ENCODE measurements around the gene HOXA4.

Gene HOXA4

DNA sequence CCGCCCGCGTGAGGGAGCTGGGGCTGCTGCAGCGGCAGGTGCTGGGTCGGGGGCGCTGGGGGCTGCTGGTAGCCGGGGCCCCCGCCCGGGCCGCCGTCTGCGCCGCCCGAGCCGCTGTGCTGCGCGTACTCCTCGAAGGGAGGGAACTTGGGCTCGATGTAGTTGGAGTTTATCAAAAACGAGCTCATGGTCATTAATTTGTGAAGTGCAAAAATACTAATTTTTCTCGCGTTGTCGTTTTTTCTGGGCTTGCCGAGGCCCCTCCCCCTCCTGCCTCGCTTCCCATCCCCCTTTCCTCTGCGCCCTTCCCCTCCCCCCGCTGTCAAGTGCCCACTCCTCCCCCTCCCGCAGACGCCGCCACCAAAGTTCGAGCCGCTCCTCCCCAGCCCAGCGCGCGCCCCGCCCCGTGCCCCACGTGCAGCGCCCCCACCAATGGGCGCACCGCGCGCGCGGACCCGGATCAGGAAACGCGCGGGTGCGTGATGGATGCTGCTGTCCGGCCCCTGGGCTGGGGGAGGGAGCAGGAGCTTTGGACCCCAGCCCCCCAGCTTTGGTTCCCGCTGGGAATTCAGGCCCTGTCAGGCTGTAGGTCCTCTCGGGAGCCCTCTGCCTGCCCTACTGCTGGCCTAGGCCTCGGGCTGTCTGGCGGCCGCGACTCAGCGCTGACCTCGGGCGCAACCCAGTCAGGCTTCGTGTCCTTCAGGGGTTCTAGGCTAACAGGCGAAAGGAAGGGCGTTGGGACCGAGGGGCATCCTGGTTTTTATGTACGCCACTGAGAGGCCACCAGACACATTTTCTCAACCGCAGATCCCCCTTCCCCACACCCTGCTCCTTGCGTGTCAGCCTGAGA is at the start of gene HOXA4:
TSS of gene HOXA4 (minus strand) at position 218 of the 850 bp plus-strand sequence. CDS start at position 194, 24 bp downstream.
- DNase-seq: peak; percentile 62
- Mint-ChIP-seq H3K27me3 (peaks cover 44% of the 10 kb centered on the region), H3K4me1 (peaks cover 16% of the 10 kb centered on the region), H3K9me3 (no peaks in the 10 kb centered on the region), H3K4me3 (peak within 1 kb of the TSS; percentile 43), H3K36me3 (no peaks in the 10 kb centered on the region), H3K27ac (no peak within 1 kb of the TSS)
- CTCF ChIA-PET: no interaction called here

DNA sequence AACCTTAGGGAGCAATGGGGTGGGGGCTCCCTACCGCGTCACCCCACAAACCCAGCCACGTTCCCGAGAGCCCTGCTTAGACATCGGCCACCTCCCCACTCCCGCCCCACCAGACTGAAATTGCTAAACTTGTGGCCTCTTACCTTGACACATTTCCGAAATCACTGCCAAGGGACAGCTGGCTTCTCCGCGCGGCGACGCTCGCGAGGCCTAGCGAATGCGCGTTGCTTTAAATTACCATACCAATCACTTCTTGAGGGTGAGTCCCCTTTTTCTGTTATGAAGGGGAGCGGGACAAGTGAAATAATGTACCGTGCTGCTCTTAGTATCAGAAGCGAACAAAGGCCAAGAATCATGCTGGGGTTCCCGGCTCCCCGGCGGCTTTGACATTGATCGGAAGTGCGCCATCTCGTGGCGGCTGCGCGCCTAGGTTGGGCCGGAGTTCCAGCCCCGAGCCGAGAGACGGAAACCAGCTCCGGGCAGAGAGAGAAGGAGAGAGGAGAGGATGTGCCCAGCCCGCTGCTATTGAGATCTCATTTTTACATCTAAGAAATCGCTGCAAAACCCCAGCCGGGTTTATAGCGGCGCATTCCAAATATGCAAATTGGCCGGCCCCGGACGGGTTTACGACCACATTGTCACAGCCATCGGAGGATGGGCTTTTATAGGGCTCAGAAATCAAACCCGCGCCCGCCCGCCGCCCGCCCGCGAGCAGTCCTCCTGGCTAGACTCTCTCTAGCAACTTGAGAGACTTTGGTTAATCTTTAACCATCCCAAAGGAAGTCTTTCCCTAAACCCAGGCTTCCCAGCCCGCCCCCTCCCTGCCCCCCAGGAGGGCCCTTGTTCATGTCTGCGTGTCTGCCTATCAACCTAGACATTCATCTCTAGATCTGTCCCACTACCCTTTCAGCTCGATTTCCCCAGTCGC is 49.2 kb upstream of the HOXA4 start:
- Mint-ChIP-seq H3K36me3 (peaks cover 2% of the 10 kb centered on the region), H3K4me3 (no peak overlapping the region), H3K4me1 (peaks cover 8% of the 10 kb centered on the region), H3K27me3 (peaks cover 99% of the 10 kb centered on the region), H3K27ac (peak overlapping the region; percentile 65), H3K9me3 (no peaks in the 10 kb centered on the region)
- peak; percentile 62 for DNase-seq
- CTCF ChIA-PET: interaction anchor here (0.7 to 2.4 kb wide), 10 partner anchors 10 to 58 kb away, joined by 3 to 12 read pairs (median 4); no protein-coding TSS in a partner anchor

DNA sequence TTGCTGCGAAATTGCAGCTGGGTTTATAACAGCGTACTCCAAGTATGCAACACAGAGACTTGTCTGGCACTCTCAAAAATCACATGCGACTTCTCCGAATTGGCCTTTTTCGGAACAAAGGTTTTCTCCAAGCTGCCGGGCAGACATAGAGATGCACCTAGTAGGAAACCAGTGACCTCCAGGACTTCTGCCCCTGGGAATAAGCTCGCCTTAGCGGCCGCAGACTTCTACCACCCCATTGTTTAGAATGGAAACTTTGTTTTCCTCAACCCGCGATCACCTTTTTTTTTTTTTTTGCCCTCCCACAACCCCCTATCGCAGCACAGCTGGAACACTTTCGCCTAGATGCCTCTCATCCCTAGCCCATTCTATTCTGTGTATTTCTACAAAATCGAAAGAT is 48.5 kb upstream of the HOXA4 start:
- Mint-ChIP-seq H3K36me3 (peaks cover 2% of the 10 kb centered on the region), H3K4me1 (peaks cover 8% of the 10 kb centered on the region), H3K9me3 (no peaks in the 10 kb centered on the region), H3K27ac (peak overlapping the region; percentile 65), H3K4me3 (no peak overlapping the region), H3K27me3 (peaks cover 99% of the 10 kb centered on the region)
- DNase-seq: peak; percentile 9
- CTCF ChIA-PET: interaction anchor here (0.6 to 2.4 kb wide), 9 partner anchors 11 to 711 kb away, joined by 3 to 12 read pairs (median 4); no protein-coding TSS in a partner anchor

DNA sequence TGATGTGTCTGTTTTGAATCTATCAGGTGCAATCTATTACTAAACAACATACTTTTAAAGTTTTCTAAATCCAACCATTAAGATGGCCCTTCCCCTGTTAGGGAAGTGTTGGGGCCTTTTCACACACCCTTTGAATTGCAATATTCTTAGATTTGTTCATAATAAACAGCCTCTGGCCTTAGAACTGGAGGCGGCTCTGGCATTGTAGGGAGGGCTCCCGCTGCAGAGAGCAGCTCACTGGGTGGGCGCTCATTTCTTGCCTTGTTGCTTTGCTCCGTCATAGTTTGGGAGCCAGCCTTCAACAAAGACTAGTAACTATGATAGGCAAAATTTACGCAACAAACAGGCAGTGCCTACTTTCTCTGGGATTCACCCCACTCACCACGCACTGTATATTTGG is 47.8 kb upstream of the HOXA4 start:
- H3K27me3 Mint-ChIP-seq: peaks cover 98% of the 10 kb centered on the region
- peaks cover 8% of the 10 kb centered on the region for H3K4me1 Mint-ChIP-seq
- DNase-seq: no peak
- H3K27ac Mint-ChIP-seq: no peak overlapping the region
- H3K4me3 Mint-ChIP-seq: no peak overlapping the region
- CTCF ChIA-PET: interaction anchor here (1.5 to 2.4 kb wide), 5 partner anchors 12 to 33 kb away, joined by 3 to 12 read pairs (median 6); no protein-coding TSS in a partner anchor
- no peaks in the 10 kb centered on the region for H3K9me3 Mint-ChIP-seq
- H3K36me3 Mint-ChIP-seq: peaks cover 2% of the 10 kb centered on the region

DNA sequence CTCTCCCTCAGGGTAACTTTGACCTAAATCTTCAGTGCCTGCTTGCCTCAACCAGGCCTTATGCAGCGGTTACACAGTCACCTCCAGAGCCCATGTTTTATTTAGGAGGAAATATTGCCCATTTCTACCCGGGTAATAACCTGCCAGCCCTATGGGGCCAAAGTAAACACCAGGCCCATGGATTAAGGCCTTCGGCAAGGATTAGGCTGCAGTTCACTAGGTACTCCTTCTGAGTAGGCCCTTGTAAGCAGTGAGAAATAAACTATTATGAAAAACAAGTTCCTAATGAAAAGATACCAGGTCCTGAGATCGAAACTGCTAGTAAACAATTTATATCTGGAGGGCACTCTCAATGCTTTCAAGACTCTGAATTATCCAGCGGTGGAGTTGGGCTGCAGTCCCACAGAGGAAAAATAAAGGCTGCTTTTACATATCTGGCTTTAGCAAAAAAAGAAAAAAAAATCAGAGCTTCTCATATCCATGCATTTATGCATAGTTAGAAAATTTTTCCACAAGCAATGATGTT is 47.3 kb upstream of the HOXA4 start:
- CTCF ChIA-PET: interaction anchor here (1.6 to 2.4 kb wide), 4 partner anchors 12 to 18 kb away, joined by 6 to 12 read pairs (median 8); no protein-coding TSS in a partner anchor
- Mint-ChIP-seq H3K27ac (no peak overlapping the region), H3K4me3 (no peak overlapping the region), H3K27me3 (peaks cover 98% of the 10 kb centered on the region), H3K36me3 (peaks cover 3% of the 10 kb centered on the region), H3K9me3 (no peaks in the 10 kb centered on the region), H3K4me1 (peaks cover 8% of the 10 kb centered on the region)
- no peak for DNase-seq

DNA sequence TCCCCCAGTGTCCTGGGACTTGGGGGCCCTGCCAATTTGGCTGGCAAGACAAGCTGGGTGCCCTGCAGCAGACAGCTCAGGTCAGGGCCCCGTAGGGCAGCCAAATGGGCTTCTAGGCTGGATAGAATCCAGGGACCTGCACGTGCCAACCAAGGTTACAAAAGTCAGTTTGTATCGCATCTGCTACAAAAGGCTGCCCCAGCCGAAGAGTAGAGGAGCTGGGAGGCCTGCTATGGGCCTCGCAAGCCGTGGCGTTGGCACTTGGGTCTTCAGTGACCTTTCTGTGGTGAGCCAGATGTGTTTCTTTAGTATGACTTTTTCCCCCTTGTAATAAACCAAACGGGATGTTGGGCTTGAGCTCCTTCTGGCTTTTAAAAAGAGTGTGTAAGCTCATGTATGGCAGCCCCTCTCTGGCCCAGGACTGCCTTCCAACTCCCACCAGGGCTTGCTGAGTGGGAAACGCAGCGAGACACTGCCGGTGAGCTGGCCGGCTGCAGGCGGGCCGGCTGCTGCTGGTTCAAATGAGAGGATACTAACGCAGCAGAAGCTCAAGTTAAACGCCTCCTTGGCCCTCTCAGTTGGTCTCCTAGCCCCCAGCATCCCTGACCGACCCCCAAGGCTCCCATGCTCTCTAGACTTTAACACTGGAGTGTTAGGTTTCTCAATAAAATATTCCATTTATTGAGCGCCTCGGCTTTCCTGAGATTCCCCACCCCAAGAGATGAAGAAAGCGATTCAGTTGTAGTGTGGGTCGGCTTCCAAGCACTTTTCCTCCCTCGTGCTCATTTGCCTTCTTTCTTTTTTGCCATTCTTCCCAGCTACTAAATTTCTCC is 46.6 kb upstream of the HOXA4 start:
- peaks cover 8% of the 10 kb centered on the region for H3K4me1 Mint-ChIP-seq
- H3K36me3 Mint-ChIP-seq: peaks cover 5% of the 10 kb centered on the region
- H3K4me3 Mint-ChIP-seq: no peak overlapping the region
- H3K27ac Mint-ChIP-seq: no peak overlapping the region
- DNase-seq: peak; percentile 7
- peaks cover 98% of the 10 kb centered on the region for H3K27me3 Mint-ChIP-seq
- no peaks in the 10 kb centered on the region for H3K9me3 Mint-ChIP-seq
- CTCF ChIA-PET: interaction anchor here (1.4 to 2.2 kb wide), 2 partner anchors 16 to 19 kb away, joined by 3 to 8 read pairs; no protein-coding TSS in a partner anchor

DNA sequence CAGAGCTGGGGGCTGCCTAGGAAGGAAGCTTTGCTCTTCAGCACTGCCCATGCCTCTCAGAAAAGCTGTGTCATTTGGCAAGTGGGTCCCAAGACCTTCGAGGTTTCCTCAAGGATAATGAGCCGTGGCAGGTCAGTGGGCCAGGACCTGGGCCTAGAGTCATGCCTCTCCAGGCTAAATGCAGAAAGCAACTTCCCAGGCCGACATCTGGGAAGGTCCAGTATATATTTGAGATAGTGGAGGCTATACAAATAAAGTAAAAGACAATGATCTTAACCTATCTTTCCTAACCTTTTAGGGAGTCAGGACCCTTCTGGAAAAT is 45.9 kb upstream of the HOXA4 start:
- CTCF ChIA-PET: interaction anchor here (1.4 to 2.2 kb wide), 2 partner anchors 15 to 20 kb away, joined by 3 to 8 read pairs; no protein-coding TSS in a partner anchor
- peaks cover 11% of the 10 kb centered on the region for H3K4me1 Mint-ChIP-seq
- H3K9me3 Mint-ChIP-seq: no peaks in the 10 kb centered on the region
- H3K36me3 Mint-ChIP-seq: peaks cover 8% of the 10 kb centered on the region
- no peak overlapping the region for H3K4me3 Mint-ChIP-seq
- H3K27ac Mint-ChIP-seq: no peak overlapping the region
- H3K27me3 Mint-ChIP-seq: peaks cover 98% of the 10 kb centered on the region
- no peak for DNase-seq

DNA sequence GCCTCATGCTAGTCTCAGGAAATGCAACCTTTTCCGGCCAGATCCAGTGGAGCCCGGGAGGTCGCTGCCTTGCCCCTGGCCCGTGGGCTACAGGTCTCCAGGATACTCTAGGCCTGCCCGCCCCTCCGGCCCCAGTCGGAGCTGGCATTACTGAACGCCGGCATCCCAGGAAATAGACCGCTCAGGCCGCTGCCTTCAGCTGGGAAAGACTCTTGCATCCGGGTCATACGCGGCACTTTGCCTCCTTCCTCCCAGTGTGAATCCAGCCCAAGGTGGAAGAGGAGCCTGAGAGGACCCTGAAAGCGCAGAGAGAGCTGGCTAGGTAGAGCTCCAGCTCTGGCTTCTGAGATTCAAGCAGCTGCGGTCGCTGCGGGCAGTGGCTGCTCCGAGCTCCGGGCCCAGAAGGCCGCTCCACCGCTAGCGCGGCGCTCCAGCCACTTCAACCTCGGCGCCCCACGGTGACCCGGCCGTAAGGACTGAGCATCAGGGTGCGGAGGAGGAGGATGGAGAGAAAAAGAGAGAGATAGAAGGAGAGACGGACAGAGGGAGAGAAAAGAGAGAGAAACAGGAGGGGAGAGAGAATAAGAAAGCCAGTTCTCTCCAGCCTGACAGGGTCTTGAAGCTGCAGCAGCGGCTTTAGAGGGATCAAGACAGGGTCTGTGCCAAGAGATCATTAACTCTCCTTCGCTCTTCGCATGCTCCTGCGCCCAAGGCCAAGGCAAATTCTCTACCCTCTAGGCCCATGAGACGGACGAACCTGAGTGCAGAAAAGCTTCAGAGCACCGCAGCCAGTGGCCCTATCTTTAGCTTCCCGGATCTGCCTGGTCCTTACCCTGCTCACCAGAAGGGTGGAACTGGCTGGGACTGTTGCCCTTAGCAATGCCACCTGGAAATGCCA is 45.3 kb upstream of the HOXA4 start:
- H3K27me3 Mint-ChIP-seq: peaks cover 98% of the 10 kb centered on the region
- peak; percentile 10 for DNase-seq
- no peak overlapping the region for H3K4me3 Mint-ChIP-seq
- peaks cover 12% of the 10 kb centered on the region for H3K4me1 Mint-ChIP-seq
- peaks cover 8% of the 10 kb centered on the region for H3K36me3 Mint-ChIP-seq
- no peak overlapping the region for H3K27ac Mint-ChIP-seq
- CTCF ChIA-PET: interaction anchor here (1.4 to 2.2 kb wide), 2 partner anchors 14 to 20 kb away, joined by 3 to 8 read pairs; no protein-coding TSS in a partner anchor
- H3K9me3 Mint-ChIP-seq: no peaks in the 10 kb centered on the region

DNA sequence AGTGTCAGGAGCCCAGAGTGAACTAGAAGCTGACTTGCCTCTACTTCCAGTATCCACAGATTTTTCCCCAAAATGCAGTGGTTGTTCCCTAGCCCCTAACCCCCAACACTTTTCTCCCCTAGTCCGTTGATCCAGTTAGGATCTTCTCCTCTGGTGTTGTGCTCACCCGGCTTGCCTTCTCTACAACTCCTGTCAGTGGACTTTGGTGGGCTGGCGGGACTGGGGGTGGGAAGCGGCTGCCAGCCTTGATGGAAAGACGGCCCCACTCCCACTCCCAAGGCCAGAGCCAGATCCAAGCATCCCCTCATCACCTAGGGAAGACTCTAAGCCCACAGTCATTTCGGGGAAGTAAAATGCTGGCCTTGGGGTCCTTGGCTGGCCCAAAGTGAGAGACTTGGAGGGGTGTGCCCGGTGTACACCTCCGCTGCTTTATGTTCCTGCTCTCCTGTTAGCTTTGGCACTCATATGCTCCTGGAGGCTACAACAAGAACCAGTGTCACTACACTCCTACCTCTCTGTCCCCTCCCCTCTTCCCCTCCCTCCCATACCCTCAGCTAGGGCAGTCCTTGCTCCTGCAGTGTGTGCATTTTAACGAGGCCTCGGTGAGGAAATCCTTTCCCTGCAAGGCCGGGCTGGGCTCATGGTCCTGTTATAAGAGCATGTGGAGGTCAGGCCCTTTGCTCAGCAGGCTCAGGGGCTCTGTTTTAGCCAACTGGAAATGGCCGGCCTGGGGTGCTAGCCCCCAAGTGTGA is 44.5 kb upstream of the HOXA4 start:
- peaks cover 8% of the 10 kb centered on the region for H3K36me3 Mint-ChIP-seq
- peak overlapping the region; percentile 83 for H3K27ac Mint-ChIP-seq
- no peaks in the 10 kb centered on the region for H3K9me3 Mint-ChIP-seq
- H3K4me1 Mint-ChIP-seq: peaks cover 10% of the 10 kb centered on the region
- CTCF ChIA-PET: no interaction called here
- DNase-seq: peak; percentile 8
- peaks cover 97% of the 10 kb centered on the region for H3K27me3 Mint-ChIP-seq
- H3K4me3 Mint-ChIP-seq: no peak overlapping the region

DNA sequence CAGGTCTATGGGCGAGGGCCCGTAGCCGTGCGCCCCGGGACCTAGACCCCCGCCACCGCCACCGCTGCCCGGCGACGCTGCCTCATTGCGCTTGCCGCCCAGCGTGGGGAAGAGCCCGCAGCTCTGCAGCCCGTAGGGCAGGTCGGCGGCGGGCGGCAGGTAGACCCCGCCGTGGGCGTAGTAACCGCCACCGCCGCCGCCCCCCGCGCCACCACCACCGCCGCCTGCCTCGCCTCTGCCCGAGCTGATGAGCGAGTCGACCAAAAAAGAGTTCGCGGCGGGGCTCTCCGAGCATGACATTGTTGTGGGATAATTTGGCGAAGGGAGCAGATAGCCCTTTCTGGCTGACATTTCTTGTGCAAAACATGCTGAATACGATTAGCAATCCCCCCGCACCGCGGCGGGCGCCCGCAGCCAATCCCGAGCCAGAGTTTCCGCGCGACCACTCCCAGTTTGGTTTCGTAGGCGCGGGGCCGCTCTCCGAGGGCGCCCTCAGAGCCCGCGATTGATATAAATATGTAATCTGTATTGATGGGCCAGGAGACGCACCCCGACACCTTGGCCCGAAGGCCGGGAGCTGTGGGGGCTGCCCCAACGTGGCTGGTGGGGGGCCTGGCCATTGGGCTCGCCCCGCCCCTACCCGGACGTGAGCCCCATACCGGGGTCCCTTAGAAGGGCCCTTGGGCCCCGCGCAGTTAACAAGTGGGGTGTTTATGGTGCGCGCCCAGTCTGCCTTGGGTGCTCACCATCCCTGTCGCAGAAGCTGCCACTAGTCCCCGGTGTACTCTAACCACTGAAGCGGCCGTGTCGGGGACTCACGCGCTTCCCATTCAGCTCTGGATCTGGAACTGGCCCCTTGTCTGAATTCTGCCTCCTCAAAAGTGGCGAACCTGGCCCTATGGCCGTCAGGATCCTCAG is 43.7 kb upstream of the HOXA4 start, which contains the start of gene HOXA10:
TSS of gene HOXA10 (minus strand) at position 365 of the 918 bp plus-strand sequence. CDS start at position 351, 14 bp downstream.
- H3K4me1 Mint-ChIP-seq: peaks cover 6% of the 10 kb centered on the region
- no peak within 1 kb of the TSS for H3K4me3 Mint-ChIP-seq
- H3K27me3 Mint-ChIP-seq: peaks cover 97% of the 10 kb centered on the region
- H3K36me3 Mint-ChIP-seq: peaks cover 8% of the 10 kb centered on the region
- peak; percentile 14 for DNase-seq
- no peaks in the 10 kb centered on the region for H3K9me3 Mint-ChIP-seq
- CTCF ChIA-PET: no interaction called here
- peak within 1 kb of the TSS; percentile 83 for H3K27ac Mint-ChIP-seq

DNA sequence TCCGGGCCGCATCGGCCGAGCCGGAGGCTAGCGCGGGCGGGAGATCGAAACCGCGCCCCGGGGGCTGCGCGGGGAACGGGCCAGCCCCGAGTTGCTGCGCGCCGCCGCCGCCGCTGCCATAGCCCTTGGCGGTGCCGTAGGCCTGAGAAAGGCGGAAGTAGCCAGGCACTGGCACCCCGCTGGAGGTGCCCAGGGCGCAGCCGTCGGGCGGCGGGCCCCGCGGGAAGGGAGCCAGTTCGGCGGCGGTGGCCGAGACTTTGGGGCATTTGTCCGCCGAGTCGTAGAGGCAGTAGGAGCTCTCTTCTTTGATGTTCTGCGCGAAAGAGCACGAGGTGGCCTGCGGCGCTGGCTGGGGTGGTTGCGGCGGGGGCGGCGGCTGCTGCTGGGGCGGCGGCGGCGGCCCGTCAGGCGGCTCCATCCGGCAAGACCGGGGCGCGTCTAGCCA is 43.0 kb upstream of the HOXA4 start:
- DNase-seq: peak; percentile 21
- Mint-ChIP-seq H3K9me3 (no peaks in the 10 kb centered on the region), H3K27me3 (peaks cover 98% of the 10 kb centered on the region), H3K4me3 (no peak overlapping the region), H3K36me3 (peaks cover 8% of the 10 kb centered on the region), H3K4me1 (peaks cover 10% of the 10 kb centered on the region), H3K27ac (no peak overlapping the region)
- CTCF ChIA-PET: no interaction called here
